Hepatocyte (in vitro differentiated cells): Measurements from ENCODE around the gene DIS3L2.

ENCODE experiments used
- EZH2 ChIP-seq: fragments of 200-600 bp; sonication (generic); IDR thresholded peaks from 2 replicates; pipeline ENCODE4 v1.6.1; 2016; ENCODE audit warnings: antibody characterized with exemption, mild to moderate bottlenecking, borderline replicate concordance
- EZH2phosphoT487 ChIP-seq: fragments of 200-600 bp; sonication (generic); IDR thresholded peaks from one replicate; pipeline ENCODE4 v1.6.1; 2018; ENCODE audit warnings: antibody characterized with exemption, mild to moderate bottlenecking, low read depth, moderate library complexity; ENCODE audit not compliant: unreplicated experiment, severe bottlenecking
- TF ChIP-seq, protein P1 (sequence below): fragments of 200-600 bp; sonication (generic); IDR thresholded peaks from 2 replicates; pipeline ENCODE4 v1.5.1; 2016; ENCODE audit warnings: antibody characterized with exemption, mild to moderate bottlenecking; ENCODE audit not compliant: poor library complexity

GRCh38 chr2:232319067-232319802, 357.7 kb downstream of the DIS3L2 start:
- TF ChIP-seq, protein P1, sequence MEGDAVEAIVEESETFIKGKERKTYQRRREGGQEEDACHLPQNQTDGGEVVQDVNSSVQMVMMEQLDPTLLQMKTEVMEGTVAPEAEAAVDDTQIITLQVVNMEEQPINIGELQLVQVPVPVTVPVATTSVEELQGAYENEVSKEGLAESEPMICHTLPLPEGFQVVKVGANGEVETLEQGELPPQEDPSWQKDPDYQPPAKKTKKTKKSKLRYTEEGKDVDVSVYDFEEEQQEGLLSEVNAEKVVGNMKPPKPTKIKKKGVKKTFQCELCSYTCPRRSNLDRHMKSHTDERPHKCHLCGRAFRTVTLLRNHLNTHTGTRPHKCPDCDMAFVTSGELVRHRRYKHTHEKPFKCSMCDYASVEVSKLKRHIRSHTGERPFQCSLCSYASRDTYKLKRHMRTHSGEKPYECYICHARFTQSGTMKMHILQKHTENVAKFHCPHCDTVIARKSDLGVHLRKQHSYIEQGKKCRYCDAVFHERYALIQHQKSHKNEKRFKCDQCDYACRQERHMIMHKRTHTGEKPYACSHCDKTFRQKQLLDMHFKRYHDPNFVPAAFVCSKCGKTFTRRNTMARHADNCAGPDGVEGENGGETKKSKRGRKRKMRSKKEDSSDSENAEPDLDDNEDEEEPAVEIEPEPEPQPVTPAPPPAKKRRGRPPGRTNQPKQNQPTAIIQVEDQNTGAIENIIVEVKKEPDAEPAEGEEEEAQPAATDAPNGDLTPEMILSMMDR: no peak
- no peak for TF ChIP-seq EZH2
- no peak for TF ChIP-seq EZH2phosphoT487
